Activated T-helper 2 cell treated with anti-CD3 and anti-CD28 coated beads, Interferon-gamma antibody, Interleukin-2, Interleukin-4, amounts not matched to agents 10 μg/mL and 5 μg/mL and 100 μg/mL, durations not matched to agents 14 hours and 24 hours and 36 hours (primary cell): ENCODE results near the gene ATL2. TPM values are rescaled to one million over a fixed set of nuclear protein-coding genes. Genes with fewer than 3 reads are reported as not detected.

ENCODE experiments used
- DNase-seq: peaks from one replicate; pipeline ENCODE4 v3.0.0; 2021; ENCODE audit warnings: low spot score
- H3K27ac Mint-ChIP-seq: one replicate; pipeline ENCODE4 v1.8.0; 2021; ENCODE audit warnings: mixed read lengths
- H3K27me3 Mint-ChIP-seq: one replicate; pipeline ENCODE4 v1.8.0; 2021; ENCODE audit warnings: low read depth, mixed read lengths
- H3K36me3 Mint-ChIP-seq: one replicate; pipeline ENCODE4 v1.8.0; 2021; ENCODE audit warnings: low read depth, mixed read lengths
- H3K4me1 Mint-ChIP-seq: one replicate; pipeline ENCODE4 v1.8.0; 2021; ENCODE audit warnings: low read depth, mixed read lengths
- H3K4me3 Mint-ChIP-seq: one replicate; pipeline ENCODE4 v1.8.0; 2021; ENCODE audit warnings: low read depth, mild to moderate bottlenecking, moderate library complexity, mixed read lengths
- H3K9me3 Mint-ChIP-seq: one replicate; pipeline ENCODE4 v1.8.0; 2021; ENCODE audit warnings: mixed read lengths
- intact Hi-C: fragments of 100-400 bp; cut with micrococcal nuclease; formaldehyde crosslinking; loops from one replicate; pipeline ENCODE4 v1.15.1; 2023
- total RNA-seq: library from RNA; stranded (reverse); gene quantifications from 2 replicates; pipeline ENCODE4 v1.2.3, GENCODE V29; 2022

ATL2 gene
- total RNA-seq, 1 donor from 2014 or later, result 57.1 TPM

- intact Hi-C loops, result loop anchor here (1.0 to 5.0 kb wide), 3 partner anchors 157 to 292 kb away; partner anchors contain the start of gene CYP1B1
- Mint-ChIP-seq H3K9me3 (no peaks in the 10 kb centered on the region), H3K27ac (no peak overlapping the region), H3K27me3 (peaks cover 5% of the 10 kb centered on the region), H3K4me3 (no peak overlapping the region), H3K36me3 (no peaks in the 10 kb centered on the region), H3K4me1 (peaks cover 12% of the 10 kb centered on the region)
- no peak for DNase-seq
Measured at GRCh38 chr2:38274286-38275276, 102.5 kb downstream of the ATL2 start.

DNA sequence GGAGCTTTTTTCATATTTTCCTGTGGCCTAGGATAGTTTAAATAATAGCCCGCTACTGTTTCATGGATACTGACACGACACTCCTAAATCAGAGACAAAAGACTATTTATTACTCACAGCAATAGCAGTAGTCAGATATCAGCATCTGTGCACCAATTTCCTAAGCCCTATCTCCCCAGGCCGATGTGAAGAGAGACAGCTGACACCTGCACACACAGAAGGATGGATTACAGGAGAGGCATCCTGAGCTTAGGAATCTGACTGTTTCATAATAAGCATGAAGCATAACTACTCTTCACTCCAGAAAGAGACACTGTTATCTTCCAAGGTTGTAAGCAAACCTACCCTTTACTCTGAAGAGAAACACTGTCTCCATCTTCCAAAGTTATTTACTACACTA lies 105.4 kb downstream of the ATL2 start:
- no peak overlapping the region for H3K4me3 Mint-ChIP-seq
- no peaks in the 10 kb centered on the region for H3K36me3 Mint-ChIP-seq
- H3K27me3 Mint-ChIP-seq, result peaks cover 5% of the 10 kb centered on the region
- intact Hi-C loops, result loop anchor here (5.0 kb wide), 1 partner anchor 154 kb away; no protein-coding TSS in a partner anchor
- peaks cover 8% of the 10 kb centered on the region for H3K9me3 Mint-ChIP-seq
- no peak overlapping the region for H3K27ac Mint-ChIP-seq
- H3K4me1 Mint-ChIP-seq, result peaks cover 6% of the 10 kb centered on the region
- no peak for DNase-seq

DNA sequence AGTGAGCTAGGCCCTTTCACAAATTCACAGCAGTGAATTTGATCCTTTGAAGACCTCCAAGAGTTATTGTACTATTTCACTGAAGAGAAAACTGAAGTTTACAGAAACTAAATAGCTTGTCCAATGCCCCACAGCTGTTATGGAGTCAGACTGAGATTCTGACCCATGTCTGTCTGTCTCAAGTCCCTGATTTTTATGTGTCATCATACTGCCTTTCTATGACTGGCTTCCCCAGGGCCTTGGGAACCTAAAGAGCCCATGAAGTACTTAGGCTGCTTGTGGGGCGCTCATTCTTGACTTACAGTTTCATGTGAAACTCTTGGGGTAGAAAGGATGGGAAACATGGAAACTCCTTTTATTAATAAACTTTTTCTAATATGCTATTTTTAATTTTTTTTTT lies 107.7 kb downstream of the ATL2 start:
- intact Hi-C loops, result loop anchor here (10.0 kb wide), 1 partner anchor 375 kb away; no protein-coding TSS in a partner anchor
- Mint-ChIP-seq H3K27me3 (no peaks in the 10 kb centered on the region), H3K27ac (no peak overlapping the region), H3K4me3 (no peak overlapping the region), H3K9me3 (peaks cover 17% of the 10 kb centered on the region), H3K4me1 (peaks cover 13% of the 10 kb centered on the region), H3K36me3 (no peaks in the 10 kb centered on the region)
- no peak for DNase-seq

- Mint-ChIP-seq H3K4me1 (peaks cover 12% of the 10 kb centered on the region), H3K27ac (no peak overlapping the region), H3K4me3 (no peak overlapping the region), H3K9me3 (peaks cover 17% of the 10 kb centered on the region), H3K36me3 (no peaks in the 10 kb centered on the region), H3K27me3 (no peaks in the 10 kb centered on the region)
- no peak for DNase-seq
- intact Hi-C loops, result loop anchor here (10.0 kb wide), 1 partner anchor 374 kb away; no protein-coding TSS in a partner anchor
Measured at GRCh38 chr2:38268691-38269327, 108.3 kb downstream of the ATL2 start.

DNA sequence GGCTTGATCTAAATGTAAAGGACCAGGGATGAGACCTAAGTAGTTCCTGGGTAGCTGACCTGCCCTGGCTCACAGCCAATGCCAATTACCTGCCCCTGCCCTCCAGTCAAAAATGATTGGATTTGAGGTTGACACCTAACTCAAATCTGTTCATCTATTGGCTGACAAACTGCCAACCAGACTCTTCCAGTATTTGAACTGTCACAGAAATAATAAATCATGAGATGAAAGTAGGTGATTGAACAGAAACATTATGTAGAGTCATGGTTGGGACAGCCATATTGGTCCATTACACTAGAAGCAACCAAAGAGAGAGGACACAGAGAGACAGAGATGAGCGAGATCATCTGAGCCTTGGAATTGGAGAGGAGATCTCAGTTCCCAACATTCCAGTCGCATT lies 109.1 kb downstream of the ATL2 start:
- Mint-ChIP-seq H3K27ac (no peak overlapping the region), H3K27me3 (no peaks in the 10 kb centered on the region), H3K4me1 (peaks cover 15% of the 10 kb centered on the region), H3K36me3 (no peaks in the 10 kb centered on the region), H3K9me3 (peaks cover 17% of the 10 kb centered on the region), H3K4me3 (no peak overlapping the region)
- no peak for DNase-seq
- intact Hi-C loops, result loop anchor here (10.0 kb wide), 1 partner anchor 373 kb away; no protein-coding TSS in a partner anchor

GRCh38 chr2:38267270-38267925 lies 109.7 kb downstream of the ATL2 start:
- peaks cover 17% of the 10 kb centered on the region for H3K9me3 Mint-ChIP-seq

DNA sequence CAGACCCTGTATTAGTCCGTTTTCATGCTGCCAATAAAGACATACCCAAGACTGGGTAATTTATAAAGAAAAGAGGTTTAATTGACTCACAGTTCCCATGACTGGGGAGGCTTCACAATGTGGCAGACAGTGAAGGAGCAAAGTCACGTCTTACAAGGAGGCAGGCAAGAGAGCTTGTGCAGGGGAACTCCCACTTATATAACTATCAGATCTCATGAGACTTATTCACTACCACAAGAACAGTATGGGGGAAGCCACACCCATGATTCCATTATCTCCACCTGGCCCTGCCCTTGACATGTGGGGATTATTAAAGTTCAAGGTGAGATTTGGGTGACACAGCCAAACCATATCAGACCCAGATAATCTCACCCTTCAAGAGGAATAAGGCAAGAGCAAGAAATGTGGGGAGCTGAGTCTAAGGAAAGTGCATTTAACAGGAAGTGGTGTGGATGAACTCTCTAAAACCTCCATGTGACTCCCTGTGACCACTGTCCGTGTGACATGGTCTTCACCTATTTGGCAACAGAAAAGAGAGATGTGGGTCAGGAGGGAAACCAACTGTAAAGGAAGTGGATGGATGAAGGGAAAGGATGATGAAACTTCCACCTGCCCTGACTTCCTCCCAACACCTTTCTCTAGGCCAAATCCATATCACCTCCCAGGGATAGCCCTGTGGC lies 110.6 kb downstream of the ATL2 start:
- intact Hi-C loops, result loop anchor here (10.0 kb wide), 1 partner anchor 372 kb away; no protein-coding TSS in a partner anchor
- no peak for DNase-seq
- H3K27me3 Mint-ChIP-seq, result no peaks in the 10 kb centered on the region
- H3K36me3 Mint-ChIP-seq, result no peaks in the 10 kb centered on the region
- H3K4me3 Mint-ChIP-seq, result no peak overlapping the region
- no peak overlapping the region for H3K27ac Mint-ChIP-seq
- H3K9me3 Mint-ChIP-seq, result peaks cover 17% of the 10 kb centered on the region
- H3K4me1 Mint-ChIP-seq, result peaks cover 26% of the 10 kb centered on the region

More at GRCh38 chr2:38267270-38267925, 109.7 kb downstream of the ATL2 start:
- Mint-ChIP-seq H3K4me1 (peaks cover 17% of the 10 kb centered on the region), H3K27me3 (no peaks in the 10 kb centered on the region), H3K27ac (no peak overlapping the region), H3K4me3 (no peak overlapping the region), H3K36me3 (no peaks in the 10 kb centered on the region)
- intact Hi-C loops, result loop anchor here (10.0 kb wide), 1 partner anchor 373 kb away; no protein-coding TSS in a partner anchor
- DNase-seq, result no peak

- H3K36me3 Mint-ChIP-seq, result no peaks in the 10 kb centered on the region
- DNase-seq, result no peak
- H3K4me3 Mint-ChIP-seq, result no peak overlapping the region
- intact Hi-C loops, result loop anchor here (10.0 kb wide), 1 partner anchor 371 kb away; no protein-coding TSS in a partner anchor
- no peaks in the 10 kb centered on the region for H3K27me3 Mint-ChIP-seq
- no peak overlapping the region for H3K27ac Mint-ChIP-seq
- H3K9me3 Mint-ChIP-seq, result peaks cover 17% of the 10 kb centered on the region
- H3K4me1 Mint-ChIP-seq, result peaks cover 36% of the 10 kb centered on the region
Measured at GRCh38 chr2:38265461-38265860, 111.6 kb downstream of the ATL2 start.

DNA sequence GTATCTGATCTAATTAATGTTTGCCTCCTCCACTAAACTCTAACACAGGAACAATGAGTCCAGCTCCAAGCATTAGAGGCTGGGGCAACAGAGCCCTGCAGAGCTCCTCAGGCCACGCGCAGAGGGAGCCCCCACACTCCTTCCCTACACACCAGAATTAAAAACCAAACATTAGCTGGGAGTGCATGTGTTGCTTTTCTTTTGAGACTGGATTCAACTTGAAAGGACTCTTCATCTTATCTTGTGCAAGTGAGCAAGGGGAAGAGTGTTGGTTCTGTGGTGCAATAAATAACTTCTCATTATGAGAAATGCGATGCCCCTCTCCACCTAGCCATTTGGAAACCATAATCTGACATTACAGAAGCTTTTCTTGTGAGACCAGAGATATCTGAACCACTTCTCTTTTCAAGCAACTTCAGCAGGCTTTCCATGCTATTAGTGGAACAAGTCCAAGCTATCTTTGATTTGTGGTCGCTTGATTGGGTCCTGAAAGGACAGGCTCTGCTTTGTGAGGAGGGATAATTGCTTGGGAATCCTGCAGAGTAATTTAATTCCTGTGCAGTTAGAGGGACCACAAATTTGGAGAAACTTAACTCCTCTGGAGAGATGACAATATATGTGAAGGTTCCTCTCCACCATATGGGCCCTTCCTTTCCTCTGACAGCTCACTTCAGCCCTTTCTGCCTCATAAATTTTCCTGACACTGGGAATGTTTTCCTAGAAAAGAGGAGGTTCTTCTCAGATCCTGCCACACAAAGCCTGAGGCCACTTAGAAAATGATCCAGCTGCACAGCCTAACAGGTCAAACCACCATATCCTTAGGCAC lies 112.5 kb downstream of the ATL2 start:
- no peak overlapping the region for H3K4me3 Mint-ChIP-seq
- DNase-seq, result no peak
- peaks cover 17% of the 10 kb centered on the region for H3K9me3 Mint-ChIP-seq
- intact Hi-C loops, result loop anchor here (5.0 to 10.0 kb wide), 2 partner anchors 370 to 872 kb away; no protein-coding TSS in a partner anchor
- no peaks in the 10 kb centered on the region for H3K36me3 Mint-ChIP-seq
- peaks cover 39% of the 10 kb centered on the region for H3K4me1 Mint-ChIP-seq
- H3K27me3 Mint-ChIP-seq, result no peaks in the 10 kb centered on the region
- H3K27ac Mint-ChIP-seq, result peak overlapping the region; percentile 33

DNA sequence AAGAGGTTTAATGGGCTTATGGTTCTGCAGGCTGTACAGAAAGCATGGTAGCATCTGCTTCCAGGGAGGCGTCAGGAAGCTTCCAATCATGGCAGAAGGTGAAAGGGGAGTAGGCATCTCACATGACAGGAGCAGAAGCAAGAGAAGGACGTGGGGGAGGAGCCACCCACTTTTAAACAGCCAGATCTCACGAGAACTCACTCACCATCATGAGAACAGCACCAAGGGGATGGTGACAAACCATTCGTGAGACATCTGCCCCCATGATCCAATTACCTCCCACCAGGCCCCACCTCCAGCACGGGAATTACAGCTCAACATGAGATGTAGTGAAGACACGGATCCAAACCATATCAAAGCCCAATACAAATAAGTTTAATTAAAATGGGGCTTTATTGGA lies 113.8 kb downstream of the ATL2 start:
- Mint-ChIP-seq H3K4me3 (no peak overlapping the region), H3K4me1 (peaks cover 39% of the 10 kb centered on the region), H3K9me3 (peaks cover 17% of the 10 kb centered on the region), H3K27ac (no peak overlapping the region), H3K36me3 (no peaks in the 10 kb centered on the region), H3K27me3 (peaks cover 7% of the 10 kb centered on the region)
- no peak for DNase-seq
- intact Hi-C loops, result loop anchor here (5.0 to 10.0 kb wide), 2 partner anchors 368 to 871 kb away; no protein-coding TSS in a partner anchor
